HCT116 (cell line): ENCODE measurements around the gene TMC2.

Experiments
- CTCF ChIP-seq, 3 experiments: fragments of 200-600 bp in 1 of 3; sonication (generic) in 1 of 3; IDR thresholded peaks in 2 of 3; conservative IDR thresholded peaks in 1 of 3; 2 replicates each; pipeline ENCODE4 v1.5.1; 2012 to 2017; ENCODE audit warnings: low read depth in 2 of 3, low read length in 2 of 3, antibody characterized with exemption in 1 of 3, borderline replicate concordance in 1 of 3, control low read depth in 1 of 3, mild to moderate bottlenecking in 1 of 3, mixed read lengths in 1 of 3, mixed run types in 1 of 3, moderate library complexity in 1 of 3; ENCODE audit not compliant: insufficient read depth in 1 of 3
- POLR2A ChIP-seq: IDR thresholded peaks from 2 replicates; pipeline ENCODE4 v1.7.0; 2011; ENCODE audit warnings: borderline replicate concordance; ENCODE audit not compliant: insufficient read depth, insufficient read length; ENCODE audit errors: extremely low read depth
- SIN3A ChIP-seq: IDR thresholded peaks from 2 replicates; pipeline ENCODE4 v1.6.1; 2012; ENCODE audit warnings: low read depth

- no peak for TF ChIP-seq CTCF (IDR thresholded peaks at IDR 0.05 in 2 of 3, conservative IDR thresholded peaks at IDR 0.05 in 1 of 3; ENCODE audit: borderline replicate concordance in 1 of 3, insufficient read depth in 1 of 3, low read depth in 2 of 3, low read length in 2 of 3)
- TF ChIP-seq SIN3A: no peak
- TF ChIP-seq POLR2A: no peak
Observed at GRCh38 chr20:2672446-2672845, 136.1 kb downstream of the TMC2 start.
